GM19035 (cell line): ENCODE measurements around the gene FBLN5.

ENCODE experiments used
- ATAC-seq: cut with Tn5 transposase; IDR thresholded peaks from one replicate; pipeline ENCODE4 v1.9.1; 2021; ENCODE audit not compliant: unreplicated experiment

The FBLN5 gene

GRCh38 chr14:91947475-91948184 is at the start of gene FBLN5:
Gene FBLN5 (minus strand): TSS chr14:91947694. CDS start chr14:91947229, 465 bp downstream.
- no peak for ATAC-seq

- ATAC-seq: no peak
Measured at GRCh38 chr14:91996948-91997371, 49.5 kb upstream of the FBLN5 start.

GRCh38 chr14:91987192-91987591 is 39.7 kb upstream of the FBLN5 start:
- ATAC-seq: no peak

- no peak for ATAC-seq
Measured at GRCh38 chr14:91985521-91986255, 38.2 kb upstream of the FBLN5 start.

GRCh38 chr14:91985008-91985407 is 37.5 kb upstream of the FBLN5 start:
- ATAC-seq: no peak

- ATAC-seq: no peak
Measured at GRCh38 chr14:91983588-91983987, 36.1 kb upstream of the FBLN5 start.

- ATAC-seq: no peak
Measured at GRCh38 chr14:91980157-91980556, 32.7 kb upstream of the FBLN5 start.

- no peak for ATAC-seq
Measured at GRCh38 chr14:91977884-91978283, 30.4 kb upstream of the FBLN5 start.

GRCh38 chr14:91975763-91976162 is 28.3 kb upstream of the FBLN5 start:
- ATAC-seq: no peak

GRCh38 chr14:91971188-91971778 is 23.8 kb upstream of the FBLN5 start:
- ATAC-seq: no peak

GRCh38 chr14:91968280-91968679 is 20.8 kb upstream of the FBLN5 start:
- ATAC-seq: no peak

- no peak for ATAC-seq
Measured at GRCh38 chr14:91964724-91965123, 17.2 kb upstream of the FBLN5 start.

- ATAC-seq: no peak
Measured at GRCh38 chr14:91964011-91964410, 16.5 kb upstream of the FBLN5 start.

- ATAC-seq: no peak
Measured at GRCh38 chr14:91963465-91963864, 16.0 kb upstream of the FBLN5 start.

GRCh38 chr14:91961297-91962220 is 14.1 kb upstream of the FBLN5 start:
- no peak for ATAC-seq

- ATAC-seq: no peak
Measured at GRCh38 chr14:91957876-91958313, 10.4 kb upstream of the FBLN5 start.

GRCh38 chr14:91956616-91957015 is 9.1 kb upstream of the FBLN5 start:
- no peak for ATAC-seq

- ATAC-seq: no peak
Measured at GRCh38 chr14:91955168-91955567, 7.7 kb upstream of the FBLN5 start.

- no peak for ATAC-seq
Measured at GRCh38 chr14:91953170-91953985, 5.9 kb upstream of the FBLN5 start.
